LNCAP (cell line): Measurements from ENCODE around the gene ADARB2.

Source experiments
- TF ChIP-seq, protein P1 (sequence below): fragments of 450-650 bp; IDR thresholded peaks from 2 replicates; pipeline ENCODE4 v1.5.1; 2017; ENCODE audit warnings: mild to moderate bottlenecking

ADARB2 gene

GRCh38 chr10:1696106-1696505 is 41.2 kb downstream of the ADARB2 start:
- TF ChIP-seq, protein P1, sequence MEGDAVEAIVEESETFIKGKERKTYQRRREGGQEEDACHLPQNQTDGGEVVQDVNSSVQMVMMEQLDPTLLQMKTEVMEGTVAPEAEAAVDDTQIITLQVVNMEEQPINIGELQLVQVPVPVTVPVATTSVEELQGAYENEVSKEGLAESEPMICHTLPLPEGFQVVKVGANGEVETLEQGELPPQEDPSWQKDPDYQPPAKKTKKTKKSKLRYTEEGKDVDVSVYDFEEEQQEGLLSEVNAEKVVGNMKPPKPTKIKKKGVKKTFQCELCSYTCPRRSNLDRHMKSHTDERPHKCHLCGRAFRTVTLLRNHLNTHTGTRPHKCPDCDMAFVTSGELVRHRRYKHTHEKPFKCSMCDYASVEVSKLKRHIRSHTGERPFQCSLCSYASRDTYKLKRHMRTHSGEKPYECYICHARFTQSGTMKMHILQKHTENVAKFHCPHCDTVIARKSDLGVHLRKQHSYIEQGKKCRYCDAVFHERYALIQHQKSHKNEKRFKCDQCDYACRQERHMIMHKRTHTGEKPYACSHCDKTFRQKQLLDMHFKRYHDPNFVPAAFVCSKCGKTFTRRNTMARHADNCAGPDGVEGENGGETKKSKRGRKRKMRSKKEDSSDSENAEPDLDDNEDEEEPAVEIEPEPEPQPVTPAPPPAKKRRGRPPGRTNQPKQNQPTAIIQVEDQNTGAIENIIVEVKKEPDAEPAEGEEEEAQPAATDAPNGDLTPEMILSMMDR, result no peak

- TF ChIP-seq, protein P1, result no peak
Measured at GRCh38 chr10:1690086-1690485, 47.2 kb downstream of the ADARB2 start.

GRCh38 chr10:1688531-1688930 is 48.8 kb downstream of the ADARB2 start:
- TF ChIP-seq, protein P1, result no peak

DNA sequence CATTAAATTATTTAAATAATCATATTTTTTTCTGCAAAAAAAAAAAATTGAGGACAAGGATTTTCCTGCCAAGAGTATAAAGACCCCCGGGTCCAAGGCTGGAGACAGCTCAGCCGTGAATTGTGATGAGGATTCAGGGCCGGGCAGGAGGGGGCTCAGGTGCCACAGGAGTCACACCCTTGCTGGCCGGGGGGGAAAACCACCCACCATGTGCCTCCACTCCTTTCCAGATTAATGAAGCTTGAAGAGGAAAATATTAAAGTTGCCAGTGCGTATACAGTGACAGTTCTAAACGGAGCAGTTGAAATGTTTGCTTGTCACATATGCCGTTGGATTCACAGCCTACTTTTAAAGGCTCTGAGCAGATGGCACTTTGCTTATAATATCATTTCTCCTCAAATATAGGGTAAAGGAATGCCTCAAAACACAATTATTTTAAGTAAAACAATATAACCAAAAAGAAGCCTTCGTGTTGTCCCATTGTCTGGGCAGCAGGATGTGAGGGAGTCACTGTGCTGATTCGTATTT is 49.6 kb downstream of the ADARB2 start:
- TF ChIP-seq, protein P1, result no peak

- TF ChIP-seq, protein P1, result no peak
Measured at GRCh38 chr10:1687190-1687589, 50.1 kb downstream of the ADARB2 start.

DNA sequence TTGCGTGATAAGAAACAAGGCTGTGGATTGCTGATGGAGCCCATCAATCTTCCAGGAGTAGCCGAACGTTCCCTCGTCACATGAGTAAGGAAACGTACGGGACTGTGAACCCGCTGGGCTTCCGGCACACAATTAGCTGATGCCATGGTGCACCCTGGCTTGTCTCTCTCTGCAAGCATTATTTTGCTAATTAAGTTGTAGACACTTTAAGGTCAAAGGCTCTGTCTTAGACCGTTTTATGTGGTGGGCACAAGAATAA is 50.9 kb downstream of the ADARB2 start:
- TF ChIP-seq, protein P1, result no peak

- TF ChIP-seq, protein P1, result no peak
Measured at GRCh38 chr10:1685699-1686490, 51.4 kb downstream of the ADARB2 start.

DNA sequence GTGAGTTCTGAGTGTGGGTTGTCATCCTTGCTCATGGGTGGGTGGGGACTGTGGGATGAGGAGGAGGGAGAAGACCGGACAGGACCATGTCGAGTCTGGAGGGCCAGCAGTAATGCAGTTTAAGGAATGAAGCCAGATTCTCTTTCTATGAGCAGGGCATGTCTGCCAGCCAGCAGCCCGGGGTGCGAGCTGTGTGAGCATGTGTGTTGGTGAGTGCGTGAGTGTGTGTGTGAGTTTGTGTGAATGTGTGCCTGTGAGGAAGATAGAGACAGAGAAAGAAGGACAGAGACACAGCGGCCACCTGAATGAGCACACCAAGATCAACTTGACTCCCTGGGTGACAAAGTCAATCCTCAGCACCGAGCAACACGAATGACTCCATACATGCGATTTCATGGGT is 52.3 kb downstream of the ADARB2 start:
- TF ChIP-seq, protein P1, result no peak
